Measurements from ENCODE around the gene TMEM208. TPM values are rescaled to one million over a fixed set of nuclear protein-coding genes. Genes with fewer than 3 reads are reported as not detected.
A peak's percentile ranks its signal among the peaks of the same experiment; 100 is the strongest.

Gene TMEM208
- total and polyA plus RNA-seq, 2 of the 13 experiments (the other 11 are each of a cell fraction or from before 2014, with no cell fraction given), result 58.8 to 72.9 TPM

DNA sequence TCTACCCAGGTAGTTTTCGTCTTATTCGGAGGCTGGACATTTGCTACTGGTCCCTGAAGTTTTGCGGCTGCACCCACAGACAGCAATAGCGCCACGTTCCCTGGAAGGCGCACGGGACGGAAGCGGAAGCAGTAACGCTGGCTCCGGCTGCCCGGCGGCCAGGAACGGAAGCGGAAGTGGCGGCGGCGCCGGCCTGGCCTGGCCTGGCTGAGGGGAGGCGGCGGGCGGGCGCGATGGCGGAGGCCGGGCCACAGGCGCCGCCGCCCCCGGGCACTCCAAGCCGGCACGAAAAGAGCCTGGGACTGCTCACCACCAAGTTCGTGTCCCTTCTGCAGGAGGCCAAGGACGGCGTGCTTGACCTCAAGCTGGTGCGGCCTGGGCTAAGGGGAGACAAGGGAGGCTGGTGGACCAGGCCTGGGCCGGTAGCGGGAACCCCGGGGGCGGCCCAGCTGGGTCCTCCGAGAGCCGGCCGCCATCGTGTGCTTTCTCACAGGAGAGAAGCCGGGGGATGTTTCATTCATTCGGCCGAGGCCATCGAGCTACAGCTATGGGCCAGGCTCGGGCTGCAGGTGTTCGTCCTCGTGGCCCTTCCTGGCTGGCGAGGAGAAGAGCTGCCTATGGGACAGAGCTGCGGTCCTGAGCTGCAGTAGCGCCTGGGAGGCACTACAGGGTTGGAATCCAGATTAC lies 34.8 kb upstream of the TMEM208 start, which contains the start of gene E2F4 (continued):
- TF ChIP-seq, protein P1, sequence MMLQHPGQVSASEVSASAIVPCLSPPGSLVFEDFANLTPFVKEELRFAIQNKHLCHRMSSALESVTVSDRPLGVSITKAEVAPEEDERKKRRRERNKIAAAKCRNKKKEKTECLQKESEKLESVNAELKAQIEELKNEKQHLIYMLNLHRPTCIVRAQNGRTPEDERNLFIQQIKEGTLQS (CRISPR knock-in tag; IDR thresholded peaks at IDR 0.05), result no peak
- TF ChIP-seq, protein P2, sequence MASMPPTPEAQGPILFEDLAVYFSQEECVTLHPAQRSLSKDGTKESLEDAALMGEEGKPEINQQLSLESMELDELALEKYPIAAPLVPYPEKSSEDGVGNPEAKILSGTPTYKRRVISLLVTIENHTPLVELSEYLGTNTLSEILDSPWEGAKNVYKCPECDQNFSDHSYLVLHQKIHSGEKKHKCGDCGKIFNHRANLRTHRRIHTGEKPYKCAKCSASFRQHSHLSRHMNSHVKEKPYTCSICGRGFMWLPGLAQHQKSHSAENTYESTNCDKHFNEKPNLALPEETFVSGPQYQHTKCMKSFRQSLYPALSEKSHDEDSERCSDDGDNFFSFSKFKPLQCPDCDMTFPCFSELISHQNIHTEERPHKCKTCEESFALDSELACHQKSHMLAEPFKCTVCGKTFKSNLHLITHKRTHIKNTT (CRISPR knock-in tag; IDR thresholded peaks at IDR 0.05), result no peak
- peak; percentile 71 for TF ChIP-seq TEAD3 (CRISPR knock-in tag; optimal IDR thresholded peaks at IDR 0.05; ENCODE audit: borderline replicate concordance)
- TF ChIP-seq, protein P3, sequence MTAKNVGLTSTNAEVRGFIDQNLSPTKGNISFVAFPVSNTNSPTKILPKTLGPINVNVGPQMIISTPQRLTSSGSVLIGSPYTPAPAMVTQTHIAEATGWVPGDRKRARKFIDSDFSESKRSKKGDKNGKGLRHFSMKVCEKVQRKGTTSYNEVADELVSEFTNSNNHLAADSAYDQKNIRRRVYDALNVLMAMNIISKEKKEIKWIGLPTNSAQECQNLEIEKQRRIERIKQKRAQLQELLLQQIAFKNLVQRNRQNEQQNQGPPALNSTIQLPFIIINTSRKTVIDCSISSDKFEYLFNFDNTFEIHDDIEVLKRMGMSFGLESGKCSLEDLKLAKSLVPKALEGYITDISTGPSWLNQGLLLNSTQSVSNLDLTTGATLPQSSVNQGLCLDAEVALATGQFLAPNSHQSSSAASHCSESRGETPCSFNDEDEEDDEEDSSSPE (CRISPR knock-in tag; IDR thresholded peaks at IDR 0.05), result peak; percentile 58
- TF ChIP-seq, protein P4, sequence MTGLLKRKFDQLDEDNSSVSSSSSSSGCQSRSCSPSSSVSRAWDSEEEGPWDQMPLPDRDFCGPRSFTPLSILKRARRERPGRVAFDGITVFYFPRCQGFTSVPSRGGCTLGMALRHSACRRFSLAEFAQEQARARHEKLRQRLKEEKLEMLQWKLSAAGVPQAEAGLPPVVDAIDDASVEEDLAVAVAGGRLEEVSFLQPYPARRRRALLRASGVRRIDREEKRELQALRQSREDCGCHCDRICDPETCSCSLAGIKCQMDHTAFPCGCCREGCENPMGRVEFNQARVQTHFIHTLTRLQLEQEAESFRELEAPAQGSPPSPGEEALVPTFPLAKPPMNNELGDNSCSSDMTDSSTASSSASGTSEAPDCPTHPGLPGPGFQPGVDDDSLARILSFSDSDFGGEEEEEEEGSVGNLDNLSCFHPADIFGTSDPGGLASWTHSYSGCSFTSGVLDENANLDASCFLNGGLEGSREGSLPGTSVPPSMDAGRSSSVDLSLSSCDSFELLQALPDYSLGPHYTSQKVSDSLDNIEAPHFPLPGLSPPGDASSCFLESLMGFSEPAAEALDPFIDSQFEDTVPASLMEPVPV (CRISPR knock-in tag; IDR thresholded peaks at IDR 0.05), result no peak; the same call in 1 of the 2 replicates
- TF ChIP-seq, protein P5, sequence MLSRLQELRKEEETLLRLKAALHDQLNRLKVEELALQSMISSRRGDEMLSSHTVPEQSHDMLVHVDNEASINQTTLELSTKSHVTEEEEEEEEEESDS (CRISPR knock-in tag; IDR thresholded peaks at IDR 0.05; ENCODE audit: borderline replicate concordance), result no peak
- no peak for TF ChIP-seq PCBP1 (IDR thresholded peaks at IDR 0.05; ENCODE audit: borderline replicate concordance, low read depth, low read length)
- TF ChIP-seq KLF16 (CRISPR knock-in tag; IDR thresholded peaks at IDR 0.05), result peak in 1 of 2 experiments; percentile 49; a peak in 1 of 4 replicates
- TF ChIP-seq HMGA1 (CRISPR knock-in tag; conservative IDR thresholded peaks at IDR 0.05), result no peak
- no peak for TF ChIP-seq IKZF1 (IDR thresholded peaks at IDR 0.05)
- TF ChIP-seq, protein P6, sequence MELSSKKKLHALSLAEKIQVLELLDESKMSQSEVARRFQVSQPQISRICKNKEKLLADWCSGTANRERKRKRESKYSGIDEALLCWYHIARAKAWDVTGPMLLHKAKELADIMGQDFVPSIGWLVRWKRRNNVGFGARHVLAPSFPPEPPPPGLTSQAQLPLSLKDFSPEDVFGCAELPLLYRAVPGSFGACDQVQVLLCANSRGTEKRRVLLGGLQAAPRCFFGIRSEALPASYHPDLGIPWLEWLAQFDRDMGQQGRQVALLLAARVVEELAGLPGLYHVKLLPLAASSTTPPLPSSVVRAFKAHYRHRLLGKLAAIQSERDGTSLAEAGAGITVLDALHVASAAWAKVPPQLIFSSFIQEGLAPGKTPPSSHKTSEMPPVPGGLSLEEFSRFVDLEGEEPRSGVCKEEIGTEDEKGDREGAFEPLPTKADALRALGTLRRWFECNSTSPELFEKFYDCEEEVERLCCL (CRISPR knock-in tag; IDR thresholded peaks at IDR 0.05; ENCODE audit: borderline replicate concordance), result no peak
- TF ChIP-seq ZNF781 (CRISPR knock-in tag; IDR thresholded peaks at IDR 0.05; ENCODE audit: borderline replicate concordance, not compliant biosample characterization), result no peak
- 0 out of 2 replicates have a peak, but pooled peaks have one; percentile 26 for TF ChIP-seq SATB2 (CRISPR knock-in tag; IDR thresholded peaks at IDR 0.05)
- peak; percentile 91 for TF ChIP-seq ZNF160 (CRISPR knock-in tag; IDR thresholded peaks at IDR 0.05)
- TF ChIP-seq ZNF451 (CRISPR knock-in tag; IDR thresholded peaks at IDR 0.05), result 0 out of 2 replicates have a peak, but pooled peaks have one; percentile 19
- no peak for TF ChIP-seq ZFP36 (IDR thresholded peaks at IDR 0.05; ENCODE audit: borderline replicate concordance, low read depth, low read length, partially characterized antibody)
- TF ChIP-seq, protein P7, sequence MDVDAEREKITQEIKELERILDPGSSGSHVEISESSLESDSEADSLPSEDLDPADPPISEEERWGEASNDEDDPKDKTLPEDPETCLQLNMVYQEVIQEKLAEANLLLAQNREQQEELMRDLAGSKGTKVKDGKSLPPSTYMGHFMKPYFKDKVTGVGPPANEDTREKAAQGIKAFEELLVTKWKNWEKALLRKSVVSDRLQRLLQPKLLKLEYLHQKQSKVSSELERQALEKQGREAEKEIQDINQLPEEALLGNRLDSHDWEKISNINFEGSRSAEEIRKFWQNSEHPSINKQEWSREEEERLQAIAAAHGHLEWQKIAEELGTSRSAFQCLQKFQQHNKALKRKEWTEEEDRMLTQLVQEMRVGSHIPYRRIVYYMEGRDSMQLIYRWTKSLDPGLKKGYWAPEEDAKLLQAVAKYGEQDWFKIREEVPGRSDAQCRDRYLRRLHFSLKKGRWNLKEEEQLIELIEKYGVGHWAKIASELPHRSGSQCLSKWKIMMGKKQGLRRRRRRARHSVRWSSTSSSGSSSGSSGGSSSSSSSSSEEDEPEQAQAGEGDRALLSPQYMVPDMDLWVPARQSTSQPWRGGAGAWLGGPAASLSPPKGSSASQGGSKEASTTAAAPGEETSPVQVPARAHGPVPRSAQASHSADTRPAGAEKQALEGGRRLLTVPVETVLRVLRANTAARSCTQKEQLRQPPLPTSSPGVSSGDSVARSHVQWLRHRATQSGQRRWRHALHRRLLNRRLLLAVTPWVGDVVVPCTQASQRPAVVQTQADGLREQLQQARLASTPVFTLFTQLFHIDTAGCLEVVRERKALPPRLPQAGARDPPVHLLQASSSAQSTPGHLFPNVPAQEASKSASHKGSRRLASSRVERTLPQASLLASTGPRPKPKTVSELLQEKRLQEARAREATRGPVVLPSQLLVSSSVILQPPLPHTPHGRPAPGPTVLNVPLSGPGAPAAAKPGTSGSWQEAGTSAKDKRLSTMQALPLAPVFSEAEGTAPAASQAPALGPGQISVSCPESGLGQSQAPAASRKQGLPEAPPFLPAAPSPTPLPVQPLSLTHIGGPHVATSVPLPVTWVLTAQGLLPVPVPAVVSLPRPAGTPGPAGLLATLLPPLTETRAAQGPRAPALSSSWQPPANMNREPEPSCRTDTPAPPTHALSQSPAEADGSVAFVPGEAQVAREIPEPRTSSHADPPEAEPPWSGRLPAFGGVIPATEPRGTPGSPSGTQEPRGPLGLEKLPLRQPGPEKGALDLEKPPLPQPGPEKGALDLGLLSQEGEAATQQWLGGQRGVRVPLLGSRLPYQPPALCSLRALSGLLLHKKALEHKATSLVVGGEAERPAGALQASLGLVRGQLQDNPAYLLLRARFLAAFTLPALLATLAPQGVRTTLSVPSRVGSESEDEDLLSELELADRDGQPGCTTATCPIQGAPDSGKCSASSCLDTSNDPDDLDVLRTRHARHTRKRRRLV (CRISPR knock-in tag; IDR thresholded peaks at IDR 0.05), result no peak; the same call in 1 of the 2 replicates
- TF ChIP-seq ZNF777 (CRISPR knock-in tag; IDR thresholded peaks at IDR 0.05), result no peak; the same call in 1 of the 2 replicates

All from HepG2 (cell line).